ENCODE data around the gene CACNB4. TPM values are rescaled to one million over a fixed set of nuclear protein-coding genes. Genes with fewer than 3 reads are reported as not detected.

Gene CACNB4
- total RNA-seq, 1 donor from 2014 or later, result 4.9 TPM

DNA sequence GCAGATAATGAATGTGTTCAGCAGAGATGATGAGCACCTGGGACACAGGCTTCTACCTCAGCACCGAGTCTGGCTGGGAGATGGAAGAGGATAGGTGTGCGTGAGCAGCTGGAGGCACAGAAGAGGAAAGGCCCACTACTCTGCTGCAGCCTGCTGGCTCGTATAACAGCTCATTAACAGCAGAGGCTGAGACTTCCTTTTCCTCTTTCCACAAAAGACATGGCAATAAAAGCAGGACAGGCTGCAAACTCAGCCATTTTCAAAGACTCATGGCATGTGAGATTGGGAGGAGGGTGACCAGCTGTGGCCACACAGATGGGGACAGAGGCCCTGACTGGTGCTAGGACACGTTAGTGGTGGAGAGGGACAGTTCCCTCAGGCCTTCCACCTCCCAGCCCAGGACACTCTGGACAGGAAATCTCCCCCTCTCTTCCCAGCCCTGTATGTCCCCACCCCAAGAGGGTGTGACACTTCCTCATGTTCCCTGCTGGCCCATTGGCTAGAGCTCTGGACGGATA, 60.3 kb downstream of the CACNB4 start:
- Histone ChIP-seq H3K27me3 (no peaks in the 10 kb centered on the region), H3K36me3 (no peaks in the 10 kb centered on the region), H3K9me3 (no peaks in the 10 kb centered on the region), H3K4me1 (peaks cover 17% of the 10 kb centered on the region), H3K4me3 (no peak overlapping the region), H3K27ac (peak overlapping the region; percentile 24)
- no peak for TF ChIP-seq POLR2A (IDR thresholded peaks at IDR 0.05)
- TF ChIP-seq POLR2AphosphoS5 (IDR thresholded peaks at IDR 0.05; ENCODE audit: insufficient read depth in 1 of 2, low read depth in 1 of 2), result no peak
- TF ChIP-seq, protein P1, sequence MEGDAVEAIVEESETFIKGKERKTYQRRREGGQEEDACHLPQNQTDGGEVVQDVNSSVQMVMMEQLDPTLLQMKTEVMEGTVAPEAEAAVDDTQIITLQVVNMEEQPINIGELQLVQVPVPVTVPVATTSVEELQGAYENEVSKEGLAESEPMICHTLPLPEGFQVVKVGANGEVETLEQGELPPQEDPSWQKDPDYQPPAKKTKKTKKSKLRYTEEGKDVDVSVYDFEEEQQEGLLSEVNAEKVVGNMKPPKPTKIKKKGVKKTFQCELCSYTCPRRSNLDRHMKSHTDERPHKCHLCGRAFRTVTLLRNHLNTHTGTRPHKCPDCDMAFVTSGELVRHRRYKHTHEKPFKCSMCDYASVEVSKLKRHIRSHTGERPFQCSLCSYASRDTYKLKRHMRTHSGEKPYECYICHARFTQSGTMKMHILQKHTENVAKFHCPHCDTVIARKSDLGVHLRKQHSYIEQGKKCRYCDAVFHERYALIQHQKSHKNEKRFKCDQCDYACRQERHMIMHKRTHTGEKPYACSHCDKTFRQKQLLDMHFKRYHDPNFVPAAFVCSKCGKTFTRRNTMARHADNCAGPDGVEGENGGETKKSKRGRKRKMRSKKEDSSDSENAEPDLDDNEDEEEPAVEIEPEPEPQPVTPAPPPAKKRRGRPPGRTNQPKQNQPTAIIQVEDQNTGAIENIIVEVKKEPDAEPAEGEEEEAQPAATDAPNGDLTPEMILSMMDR (IDR thresholded peaks at IDR 0.05), result no peak
- DNase-seq (ENCODE audit: extremely low spot score in 2 of 2), result no peak
- intact Hi-C loops (cut with DNase I), result no loop called here

DNA sequence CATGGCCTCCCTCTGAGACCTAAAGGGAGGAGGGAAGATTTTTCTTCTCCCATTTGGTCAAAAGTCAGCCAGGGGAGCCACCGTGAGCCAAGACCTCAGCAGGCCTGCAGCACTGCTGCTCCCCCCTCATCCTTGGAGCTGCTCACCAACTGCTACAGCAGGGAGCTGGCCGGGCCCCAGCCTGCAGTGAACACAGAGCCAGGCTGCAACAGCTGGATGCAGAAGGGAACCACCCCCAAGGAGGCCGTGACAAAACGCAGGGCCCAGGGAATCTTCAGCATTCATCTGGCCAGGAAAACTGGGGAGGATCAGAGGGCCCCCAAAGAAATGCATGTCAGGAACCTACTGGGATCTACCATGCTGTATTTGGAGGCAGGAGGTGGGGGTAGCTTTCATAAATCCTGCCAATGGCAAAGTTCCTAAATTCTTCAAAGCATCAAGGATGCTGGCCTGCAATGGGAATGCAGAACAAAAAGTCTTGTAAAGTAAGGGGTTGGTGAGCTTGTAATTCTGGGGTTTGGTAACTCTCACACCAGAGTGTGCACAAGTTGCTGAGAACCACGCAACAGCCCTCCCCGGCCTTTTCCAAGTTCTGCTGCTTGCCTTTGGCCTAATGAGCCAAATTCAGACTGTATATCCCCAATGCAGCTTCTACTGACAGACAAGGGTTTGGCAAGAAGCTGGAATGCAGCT, 61.0 kb downstream of the CACNB4 start:
- H3K36me3 ChIP-seq, result no peaks in the 10 kb centered on the region
- TF ChIP-seq POLR2A (IDR thresholded peaks at IDR 0.05) (no peak), POLR2AphosphoS5 (IDR thresholded peaks at IDR 0.05; ENCODE audit: insufficient read depth in 1 of 2, low read depth in 1 of 2) (no peak)
- TF ChIP-seq, protein P1 (IDR thresholded peaks at IDR 0.05), result no peak
- H3K9me3 ChIP-seq, result no peaks in the 10 kb centered on the region
- H3K4me1 ChIP-seq, result peaks cover 17% of the 10 kb centered on the region
- H3K27ac ChIP-seq, result peak overlapping the region; percentile 24
- no peaks in the 10 kb centered on the region for H3K27me3 ChIP-seq
- intact Hi-C loops (cut with DNase I), result no loop called here
- no peak overlapping the region for H3K4me3 ChIP-seq
- no peak for DNase-seq (ENCODE audit: extremely low spot score in 2 of 2)

DNA sequence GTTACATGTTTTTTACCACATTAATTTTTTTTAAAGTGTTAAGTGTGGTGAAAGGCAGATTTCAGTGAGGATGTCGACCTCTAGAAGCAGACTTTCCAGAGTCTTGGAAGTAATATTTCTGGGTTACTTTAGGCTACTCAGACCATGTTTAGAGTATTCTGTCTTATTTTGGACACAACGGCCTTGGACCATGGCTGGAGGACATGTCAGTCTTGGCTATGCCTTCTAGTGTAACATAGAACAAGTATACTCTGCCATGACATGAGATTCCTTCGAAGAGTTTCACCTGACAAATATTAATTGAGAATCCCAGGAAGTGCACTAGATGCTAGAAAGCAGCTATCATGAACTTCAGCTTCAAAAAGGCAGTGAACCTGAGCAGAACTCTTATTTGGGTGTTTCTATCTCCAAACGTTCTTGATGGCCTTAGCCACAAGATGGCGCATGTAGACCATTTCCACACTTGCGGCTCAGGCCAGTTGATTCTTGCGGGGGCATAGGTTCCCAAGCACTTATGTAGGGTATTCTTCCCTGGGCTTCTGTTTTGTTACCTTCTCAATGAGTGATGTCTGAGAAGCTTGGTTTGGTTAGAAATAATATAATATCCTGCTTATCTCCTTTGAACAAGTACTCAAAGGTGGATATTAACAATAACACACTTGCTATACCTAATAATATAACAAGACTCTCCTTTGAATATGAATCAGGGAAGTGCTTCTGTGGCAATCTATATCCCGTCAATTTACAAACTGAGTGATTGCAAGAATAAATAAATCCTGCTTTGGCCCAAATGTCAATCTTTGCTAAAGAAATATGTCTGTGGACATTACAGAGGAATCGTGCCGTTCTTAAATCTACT, 62.0 kb downstream of the CACNB4 start:
- Histone ChIP-seq H3K4me3 (no peak overlapping the region), H3K27ac (no peak overlapping the region), H3K36me3 (no peaks in the 10 kb centered on the region), H3K27me3 (no peaks in the 10 kb centered on the region), H3K4me1 (peaks cover 17% of the 10 kb centered on the region), H3K9me3 (no peaks in the 10 kb centered on the region)
- intact Hi-C loops (cut with DNase I), result no loop called here
- no peak for TF ChIP-seq POLR2AphosphoS5 (IDR thresholded peaks at IDR 0.05; ENCODE audit: insufficient read depth in 1 of 2, low read depth in 1 of 2)
- TF ChIP-seq, protein P1 (IDR thresholded peaks at IDR 0.05), result peak; percentile 39 to 64 (median 55)
- no peak for DNase-seq (ENCODE audit: extremely low spot score in 2 of 2)

DNA sequence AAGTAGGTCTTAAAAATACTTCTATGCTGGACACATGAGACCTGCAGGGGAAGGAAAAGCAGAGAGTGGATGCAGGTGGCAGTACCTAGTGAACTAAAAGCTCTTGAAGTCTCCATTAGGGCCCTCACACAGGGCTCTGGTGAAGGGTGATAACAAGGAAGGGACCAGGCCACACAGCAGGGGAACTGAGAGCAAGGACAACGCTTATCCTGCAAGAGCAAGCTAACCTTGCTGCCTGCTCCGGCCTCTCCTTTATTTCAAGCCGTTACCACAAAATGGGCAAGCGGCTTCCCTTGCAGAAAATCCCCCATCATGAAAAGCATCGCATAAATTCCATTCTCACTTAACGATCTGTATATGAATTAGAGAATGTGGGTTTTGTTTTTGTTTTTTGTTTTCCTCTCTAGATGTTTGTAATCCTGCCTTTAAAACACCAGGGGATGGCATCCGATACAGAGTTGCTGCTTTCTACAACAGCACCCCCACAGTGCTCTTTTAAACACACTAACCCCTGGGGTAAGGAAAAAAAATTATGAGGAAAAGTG, 64.5 kb downstream of the CACNB4 start:
- peaks cover 17% of the 10 kb centered on the region for H3K4me1 ChIP-seq
- H3K36me3 ChIP-seq, result no peaks in the 10 kb centered on the region
- H3K27me3 ChIP-seq, result no peaks in the 10 kb centered on the region
- no peak for DNase-seq (ENCODE audit: extremely low spot score in 2 of 2)
- TF ChIP-seq POLR2A (IDR thresholded peaks at IDR 0.05) (no peak), POLR2AphosphoS5 (IDR thresholded peaks at IDR 0.05; ENCODE audit: insufficient read depth in 1 of 2, low read depth in 1 of 2) (no peak)
- TF ChIP-seq, protein P1 (IDR thresholded peaks at IDR 0.05), result no peak
- intact Hi-C loops (cut with DNase I), result no loop called here
- no peaks in the 10 kb centered on the region for H3K9me3 ChIP-seq
- no peak overlapping the region for H3K27ac ChIP-seq
- no peak overlapping the region for H3K4me3 ChIP-seq
